IMR-90 (cell line): ENCODE data around the gene GPD1. TPM values are rescaled to one million over a fixed set of nuclear protein-coding genes. Genes with fewer than 3 reads are reported as not detected.

ENCODE experiments used
- ATAC-seq: fragments of 200-7000 bp; cut with Tn5 transposase; 2 replicates; pipeline ENCODE4 v1.9.1; 2020; ENCODE audit warnings: low read depth, mild to moderate bottlenecking, moderate library complexity
- BruUV-seq: library from RNA; stranded (reverse); fragments of 400-500 nt; replicated peaks from 2 replicates; lab custom pipeline; 2021; lab: Mats Ljungman, UMichigan
- CTCF ChIA-PET: fragments of 300-600 bp; formaldehyde crosslinking; extraction: SDS; loops from one replicate; lab custom pipeline; 2021; ENCODE audit warnings: antibody characterized with exemption; lab: Yijun Ruan, JAX
- POLR2A ChIA-PET: fragments of 300-600 bp; sonication (Branson Sonifier 250); formaldehyde crosslinking; loops from one replicate; lab custom pipeline; 2022; ENCODE audit warnings: antibody characterized with exemption; ENCODE audit not compliant: unreplicated experiment; lab: Charles Lee
- DNase-seq: peaks from one replicate; pipeline ENCODE4 v3.0.0; 2013
- H2AFZ ChIP-seq: replicated peaks from 2 replicates; pipeline ENCODE3; 2013; ENCODE audit warnings: low read length, mild to moderate bottlenecking; ENCODE audit not compliant: poor library complexity
- H2AK5ac ChIP-seq: 2 replicates; pipeline ENCODE4 v1.6.1; 2013; ENCODE audit warnings: low read depth, low read length, inconsistent platforms
- H2AK9ac ChIP-seq: replicated peaks from 2 replicates; pipeline ENCODE3; 2013; ENCODE audit warnings: mild to moderate bottlenecking, low read depth, low read length, moderate library complexity; ENCODE audit not compliant: poor library complexity
- H2BK120ac ChIP-seq: 2 replicates; pipeline ENCODE4 v1.6.1; 2013; ENCODE audit warnings: low read depth, low read length, inconsistent platforms
- H2BK15ac ChIP-seq: 3 replicates; pipeline ENCODE4 v1.6.1; 2013; ENCODE audit warnings: low read depth, low read length, inconsistent platforms
- H2BK20ac ChIP-seq: 2 replicates; pipeline ENCODE4 v1.6.1; 2013; ENCODE audit warnings: low read depth, mild to moderate bottlenecking, inconsistent platforms, low read length, moderate library complexity
- H2BK5ac ChIP-seq: 2 replicates; pipeline ENCODE4 v1.6.1; 2013; ENCODE audit warnings: mild to moderate bottlenecking, low read depth, low read length, inconsistent platforms; ENCODE audit not compliant: poor library complexity, severe bottlenecking
- H3K14ac ChIP-seq: replicated peaks from 2 replicates; pipeline ENCODE4 v1.6.1; 2013; ENCODE audit warnings: low read depth, low read length, inconsistent platforms
- H3K18ac ChIP-seq: 2 replicates; pipeline ENCODE4 v1.6.1; 2013; ENCODE audit warnings: low read depth, low read length, control low read depth
- H3K23ac ChIP-seq: 2 replicates; pipeline ENCODE4 v1.6.1; 2013; ENCODE audit warnings: low read depth, low read length, inconsistent platforms
- H3K27ac ChIP-seq: 2 replicates; pipeline ENCODE4 v1.5.1; 2013; ENCODE audit warnings: mild to moderate bottlenecking, control low read depth, low read length; ENCODE audit not compliant: insufficient read depth
- H3K27me3 ChIP-seq: 2 replicates; pipeline ENCODE4 v1.6.1; 2013; ENCODE audit warnings: low read length; ENCODE audit not compliant: control insufficient read depth, insufficient read depth
- H3K36me3 ChIP-seq: 2 replicates; pipeline ENCODE4 v1.6.1; 2013; ENCODE audit warnings: low read length, mixed read lengths; ENCODE audit not compliant: control insufficient read depth, insufficient read depth
- H3K4ac ChIP-seq: 2 replicates; pipeline ENCODE4 v1.6.1; 2013; ENCODE audit warnings: low read depth, low read length, inconsistent platforms
- H3K4me1 ChIP-seq: 2 replicates; pipeline ENCODE4 v1.6.1; 2013; ENCODE audit warnings: low read length, mixed read lengths; ENCODE audit not compliant: control insufficient read depth, insufficient read depth
- H3K4me2 ChIP-seq: 2 replicates; pipeline ENCODE4 v1.6.1; 2013; ENCODE audit warnings: low read depth, mild to moderate bottlenecking, control low read depth, low read length, moderate library complexity
- H3K4me3 ChIP-seq: 2 replicates; pipeline ENCODE4 v1.5.1; 2013; ENCODE audit warnings: low read depth, mild to moderate bottlenecking, control low read depth, low read length, moderate library complexity; ENCODE audit not compliant: insufficient read depth
- H3K56ac ChIP-seq: 2 replicates; pipeline ENCODE4 v1.6.1; 2013; ENCODE audit warnings: low read length, inconsistent platforms; ENCODE audit not compliant: insufficient read depth; ENCODE audit errors: extremely low read depth
- H3K79me1 ChIP-seq, 2 experiments: 2 replicates each; pipeline ENCODE4 v1.6.1; 2013; ENCODE audit warnings: low read length in 2 of 2, inconsistent platforms in 1 of 2, low read depth in 1 of 2
- H3K9ac ChIP-seq: 2 replicates; pipeline ENCODE4 v1.6.1; 2013; ENCODE audit warnings: low read depth, low read length, control low read depth
- H3K9me1 ChIP-seq: 2 replicates; pipeline ENCODE4 v1.6.1; 2013; ENCODE audit warnings: low read length, inconsistent platforms; ENCODE audit not compliant: insufficient read depth
- H3K9me3 ChIP-seq: 2 replicates; pipeline ENCODE4 v1.6.1; 2013; ENCODE audit warnings: low read length; ENCODE audit not compliant: control insufficient read depth, insufficient read depth
- H4K20me1 ChIP-seq: 2 replicates; pipeline ENCODE4 v1.6.1; 2013; ENCODE audit warnings: low read length, inconsistent platforms; ENCODE audit not compliant: insufficient read depth
- H4K5ac ChIP-seq: 2 replicates; pipeline ENCODE4 v1.6.1; 2013; ENCODE audit warnings: mild to moderate bottlenecking, low read depth, low read length, control low read depth
- H4K8ac ChIP-seq, 2 experiments: 2 replicates each; pipeline ENCODE4 v1.6.1; 2013; ENCODE audit warnings: low read depth in 2 of 2, low read length in 2 of 2, control low read depth in 1 of 2, inconsistent platforms in 1 of 2
- H4K91ac ChIP-seq: 2 replicates; pipeline ENCODE4 v1.6.1; 2013; ENCODE audit warnings: low read depth, low read length, inconsistent platforms; ENCODE audit not compliant: insufficient read depth
- MAFK ChIP-seq: IDR thresholded peaks from 2 replicates; pipeline ENCODE4 v1.6.1; 2012; ENCODE audit warnings: low read depth, low read length, improper control_type of control experiment
- NFE2L2 ChIP-seq: fragments of 150-350 bp; IDR thresholded peaks from 2 replicates; pipeline ENCODE4 v1.6.1; 2016; ENCODE audit warnings: low read depth, mild to moderate bottlenecking, low read length
- POLR2A ChIP-seq: IDR thresholded peaks from 2 replicates; pipeline ENCODE4 v1.6.1; 2012; ENCODE audit warnings: mild to moderate bottlenecking, low read depth, low read length
- RCOR1 ChIP-seq: IDR thresholded peaks from 2 replicates; pipeline ENCODE4 v1.6.1; 2012; ENCODE audit warnings: mild to moderate bottlenecking, low read length, improper control_type of control experiment; ENCODE audit not compliant: insufficient replicate concordance
- RFX5 ChIP-seq: IDR thresholded peaks from 2 replicates; pipeline ENCODE4 v1.8.0; 2012; ENCODE audit warnings: low read depth, mild to moderate bottlenecking, low read length, moderate library complexity
- WGBS, 2 experiments: methylation state at CpG; one replicate each; pipeline versions ENCODE4 v1.1.5 to v1.1.7; 2013; ENCODE audit warnings: missing lambda C conversion rate in 2 of 2; ENCODE audit not compliant: insufficient read length in 1 of 2; ENCODE audit errors: extremely low coverage in 2 of 2; 5-methylcytosine and 5-hydroxymethylcytosine counted together
- dilution Hi-C: fragments of 300-500 bp; cut with HindIII; formaldehyde crosslinking; loops from one replicate; pipeline ENCODE4 v1.14.3; 2018; ENCODE audit warnings: low sequenced_read_pairs; ENCODE audit not compliant: unreplicated experiment
- in situ Hi-C: fragments of 300-500 bp; cut with MboI; formaldehyde crosslinking; loops from 3 replicates; pipeline ENCODE4 v1.14.3; 2019; ENCODE audit warnings: low sequenced_read_pairs, inconsistent platforms, mixed read lengths
- intact Hi-C: fragments of 100-400 bp; cut with micrococcal nuclease; formaldehyde crosslinking; loops from 2 replicates; pipeline ENCODE4 v1.10.0; 2022
- polyA plus RNA-seq, 3 experiments: library from polyadenylated mRNA; depleted of rRNA; stranded (reverse); fragments of >200 nt; gene quantifications; 2 replicates each; pipeline ENCODE4 v1.2.3, GENCODE V29; 2012; ENCODE audit warnings: low replicate concordance in 1 of 3
- total RNA-seq: library from RNA; depleted of rRNA; stranded (reverse); fragments of >200 nt; gene quantifications from 2 replicates; pipeline ENCODE4 v1.2.3, GENCODE V29; 2012
- TF ChIP-seq, protein P1 (sequence below): fragments of 150-350 bp; IDR thresholded peaks from 2 replicates; pipeline ENCODE4 v1.6.1; 2016; ENCODE audit warnings: low read depth, mild to moderate bottlenecking, low read length, moderate library complexity, borderline replicate concordance

Gene GPD1
- total and polyA plus RNA-seq, 2 of the 4 experiments (the other 2 are of a cell fraction) = 0.05 to 0.18 TPM

DNA sequence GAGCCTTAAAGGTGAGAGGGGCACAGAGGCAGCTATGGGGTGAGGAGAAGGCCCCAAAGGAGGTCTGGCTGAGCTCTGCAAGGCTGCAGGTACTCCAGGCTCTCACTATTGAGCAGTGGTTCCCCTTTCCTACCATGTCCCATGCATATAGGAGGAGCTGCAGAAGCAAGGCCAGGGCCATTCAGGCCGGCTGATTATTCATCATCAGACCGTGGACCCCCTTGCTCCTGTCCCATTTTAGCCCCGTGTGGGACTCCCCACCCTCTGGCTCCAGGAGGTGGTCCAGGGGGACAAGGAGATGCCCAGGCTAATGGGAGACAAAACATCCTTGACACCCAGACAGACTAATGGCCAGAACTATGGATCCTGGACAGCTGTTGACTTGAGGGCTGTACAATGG, 3.1 kb downstream of the GPD1 start:
- no TSS peak for BruUV-seq
- no peak overlapping the region for H4K91ac ChIP-seq
- ATAC-seq = no peak
- no peaks in the 10 kb centered on the region for H3K79me1 ChIP-seq
- H2BK15ac ChIP-seq = no peak overlapping the region
- H3K23ac ChIP-seq = no peak overlapping the region
- no peak overlapping the region for H3K27ac ChIP-seq
- intact Hi-C loops = no loop called here
- H2BK20ac ChIP-seq = no peak overlapping the region
- no CpG with 5 or more reads among the region's 3 CpGs for WGBS, 2 experiments
- H2AFZ ChIP-seq = no peak overlapping the region
- peaks cover 13% of the 10 kb centered on the region for H3K4me1 ChIP-seq
- H3K9me3 ChIP-seq = no peaks in the 10 kb centered on the region
- in situ Hi-C loops = no loop called here
- CTCF ChIA-PET = no interaction called here
- TF ChIP-seq RFX5 (no peak), RCOR1 (no peak), POLR2A (no peak), NFE2L2 (no peak), MAFK (no peak)
- TF ChIP-seq, protein P1, sequence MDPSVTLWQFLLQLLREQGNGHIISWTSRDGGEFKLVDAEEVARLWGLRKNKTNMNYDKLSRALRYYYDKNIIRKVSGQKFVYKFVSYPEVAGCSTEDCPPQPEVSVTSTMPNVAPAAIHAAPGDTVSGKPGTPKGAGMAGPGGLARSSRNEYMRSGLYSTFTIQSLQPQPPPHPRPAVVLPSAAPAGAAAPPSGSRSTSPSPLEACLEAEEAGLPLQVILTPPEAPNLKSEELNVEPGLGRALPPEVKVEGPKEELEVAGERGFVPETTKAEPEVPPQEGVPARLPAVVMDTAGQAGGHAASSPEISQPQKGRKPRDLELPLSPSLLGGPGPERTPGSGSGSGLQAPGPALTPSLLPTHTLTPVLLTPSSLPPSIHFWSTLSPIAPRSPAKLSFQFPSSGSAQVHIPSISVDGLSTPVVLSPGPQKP = no peak
- H3K9me1 ChIP-seq = peaks cover 4% of the 10 kb centered on the region
- H3K4me2 ChIP-seq = no peak overlapping the region
- H4K20me1 ChIP-seq = no peaks in the 10 kb centered on the region
- no peak overlapping the region for H3K4me3 ChIP-seq
- no peak overlapping the region for H2BK5ac ChIP-seq
- no peak overlapping the region for H4K5ac ChIP-seq
- H3K27me3 ChIP-seq = peaks cover 4% of the 10 kb centered on the region; the same call in 1 of the 2 replicates
- no peak overlapping the region for H2BK120ac ChIP-seq
- no peak overlapping the region for H3K18ac ChIP-seq
- no peak overlapping the region for H3K56ac ChIP-seq
- no peak for DNase-seq
- H4K8ac ChIP-seq = no peak overlapping the region
- H2AK5ac ChIP-seq = no peak overlapping the region
- H3K4ac ChIP-seq = no peak overlapping the region
- no peak overlapping the region for H3K14ac ChIP-seq
- no peak overlapping the region for H2AK9ac ChIP-seq
- H3K36me3 ChIP-seq = peaks cover 5% of the 10 kb centered on the region; the same call in 1 of the 2 replicates
- POLR2A ChIA-PET = interaction anchor here (0.6 kb wide), 1 partner anchor 59 kb away, joined by 6 read pairs; no protein-coding TSS in a partner anchor
- dilution Hi-C loops = no loop called here
- H3K9ac ChIP-seq = no peak overlapping the region
